Liver (tissue), 9 donors: ENCODE measurements around the gene RBMY1D. TPM values are rescaled to one million over a fixed set of nuclear protein-coding genes. Genes with fewer than 3 reads are reported as not detected.

Source experiments
- DNase-seq: peaks from one replicate; pipeline ENCODE4 v3.0.0-alpha.2; 2017; ENCODE audit warnings: low spot score
- H3K27ac ChIP-seq, 2 donors: one replicate each; pipeline ENCODE4 v1.7.0; 2013; ENCODE audit warnings: inconsistent platforms in 2 of 2, low read length in 2 of 2, control low read depth in 1 of 2, low read depth in 1 of 2, mild to moderate bottlenecking in 1 of 2
- H3K27me3 ChIP-seq, 4 donors: one replicate each; pipeline versions ENCODE4 v1.6.1 to v1.7.0; 2013; ENCODE audit warnings: low read length in 3 of 4, inconsistent platforms in 1 of 4, mild to moderate bottlenecking in 1 of 4, moderate library complexity in 1 of 4; ENCODE audit not compliant: control insufficient read depth in 4 of 4, insufficient read depth in 4 of 4
- H3K36me3 ChIP-seq, 4 donors: one replicate each; pipeline versions ENCODE4 v1.6.1 to v1.7.0; 2013; ENCODE audit warnings: low read length in 3 of 4, mild to moderate bottlenecking in 3 of 4, low read depth in 1 of 4, moderate library complexity in 1 of 4; ENCODE audit not compliant: control insufficient read depth in 4 of 4, insufficient read depth in 3 of 4
- H3K4me1 ChIP-seq, 4 donors: one replicate each; pipeline versions ENCODE4 v1.6.1 to v1.7.0; 2013; ENCODE audit warnings: low read length in 3 of 4, mild to moderate bottlenecking in 3 of 4, moderate library complexity in 1 of 4; ENCODE audit not compliant: control insufficient read depth in 4 of 4, insufficient read depth in 4 of 4
- H3K4me3 ChIP-seq, 3 donors: one replicate each; pipeline versions ENCODE4 v1.6.1 to v1.7.0; 2013; ENCODE audit warnings: low read length in 3 of 3, control low read depth in 1 of 3, low read depth in 1 of 3, mild to moderate bottlenecking in 1 of 3
- H3K9ac ChIP-seq, 2 donors: one replicate each; pipeline ENCODE4 v1.7.0; 2013; ENCODE audit warnings: low read length in 2 of 2, mild to moderate bottlenecking in 2 of 2, moderate library complexity in 2 of 2, control low read depth in 1 of 2, low read depth in 1 of 2
- H3K9me3 ChIP-seq, 4 donors: one replicate each; pipeline versions ENCODE4 v1.6.1 to v1.7.0; 2013; ENCODE audit warnings: low read length in 3 of 4; ENCODE audit not compliant: control insufficient read depth in 4 of 4
- ATF3 ChIP-seq: IDR thresholded peaks from 2 replicates; pipeline ENCODE4 v1.6.1; 2016; ENCODE audit warnings: antibody characterized with exemption
- CTCF ChIP-seq: fragments of 150-350 bp; IDR thresholded peaks from 2 replicates; pipeline ENCODE4 v1.5.1; 2017; ENCODE audit warnings: improper control_type of control experiment, low read depth, low read length; ENCODE audit not compliant: missing input control
- GABPA ChIP-seq, 2 donors: IDR thresholded peaks in 1 of 2; conservative IDR thresholded peaks in 1 of 2; 2 replicates each; pipeline ENCODE4 v1.6.1; 2016; ENCODE audit warnings: antibody characterized with exemption in 2 of 2, mild to moderate bottlenecking in 1 of 2, moderate library complexity in 1 of 2
- HNF4A ChIP-seq, 2 donors: conservative IDR thresholded peaks; 2 replicates each; pipeline ENCODE4 v1.6.1; 2016; ENCODE audit warnings: antibody characterized with exemption in 2 of 2, mild to moderate bottlenecking in 2 of 2
- NR2F2 ChIP-seq: IDR thresholded peaks from 2 replicates; pipeline ENCODE4 v1.6.1; 2016; ENCODE audit warnings: antibody characterized with exemption
- RAD21 ChIP-seq, 2 donors: IDR thresholded peaks; 2 replicates each; pipeline ENCODE4 v1.6.1; 2016; ENCODE audit warnings: antibody characterized with exemption in 2 of 2, mild to moderate bottlenecking in 2 of 2
- REST ChIP-seq: IDR thresholded peaks from 2 replicates; pipeline ENCODE4 v1.6.1; 2016; ENCODE audit warnings: antibody characterized with exemption, mild to moderate bottlenecking
- SP1 ChIP-seq: IDR thresholded peaks from 2 replicates; pipeline ENCODE4 v1.6.1; 2018; ENCODE audit warnings: antibody characterized with exemption, mild to moderate bottlenecking
- WGBS: extraction: QIAGEN DNeasy Blood & Tissue Kit; methylation state at CpG from one replicate; pipeline ENCODE4 v1.1.7; 2013; 5-methylcytosine and 5-hydroxymethylcytosine counted together
- polyA plus RNA-seq, 2 donors: library from polyadenylated mRNA; stranded (reverse) in 1 of 2; unstranded in 1 of 2; fragments of 200-250 nt in 1 of 2; fragments of >200 nt in 1 of 2; fragmentation: Nextera tagmentation in 1 of 2; extraction: Ambion mirVana in 1 of 2; gene quantifications; one replicate each; pipeline versions ENCODE4 v1.2.1 to v1.2.3, GENCODE V29; 2013 to 2015
- total RNA-seq, 2 donors: library from RNA; depleted of rRNA; stranded (reverse); fragments of >200 nt; gene quantifications; one replicate each; pipeline ENCODE4 v1.2.3, GENCODE V29; 2014
- donor health status: healthy.
- donor health status: healthy.
- donor health status: healthy.
- donor health status: healthy.
- donor health status: healthy.

The RBMY1D gene
- total and polyA plus RNA-seq, 4 donors, result not detected

GRCh38 chrY:21835052-21835451 is 59.3 kb downstream of the RBMY1D start:
- H3K36me3 ChIP-seq, result no peaks in the 10 kb centered on the region
- H3K27me3 ChIP-seq, result no peaks in the 10 kb centered on the region
- H3K4me3 ChIP-seq, result no peak overlapping the region
- DNase-seq, result no peak
- no peak overlapping the region for H3K9ac ChIP-seq
- 64% methylated on average over 7 of the region's 7 CpGs for WGBS
- H3K27ac ChIP-seq, result no peak overlapping the region
- H3K4me1 ChIP-seq, result no peaks in the 10 kb centered on the region
- H3K9me3 ChIP-seq, result no peaks in the 10 kb centered on the region
- TF ChIP-seq ATF3 (no peak), GABPA (IDR thresholded peaks at IDR 0.05 in 1 of 2, conservative IDR thresholded peaks at IDR 0.05 in 1 of 2) (no peak), CTCF (no peak), NR2F2 (no peak), HNF4A (conservative IDR thresholded peaks at IDR 0.05) (no peak), REST (no peak), SP1 (no peak), RAD21 (IDR thresholded peaks at IDR 0.05) (no peak)

Other genes with a start within 250 kb of the RBMY1D start
- gene RBMY1E, start 23.5 kb upstream of the RBMY1D start, total RNA-seq, result not detected
- not detected for gene RBMY1E, start 23.5 kb upstream of the RBMY1D start, polyA plus RNA-seq